Upper lobe of left lung (tissue), 4 donors: ENCODE data around the gene STAG3.

Experiments
- POLR2AphosphoS5 ChIP-seq, 2 donors: sonication (generic); formaldehyde crosslinking; IDR thresholded peaks; one replicate each; pipeline ENCODE4 v1.5.1; 2017; ENCODE audit warnings: antibody characterized with exemption in 2 of 2
- TF ChIP-seq, protein P1 (sequence below), 6 experiments: fragments of 450-650 bp in 4 of 6; fragments of 200-600 bp in 2 of 6; sonication (generic) in 2 of 6; IDR thresholded peaks; one replicate each; pipeline ENCODE4 v1.5.1; 2016 to 2019; ENCODE audit warnings: antibody characterized with exemption in 6 of 6

DNA sequence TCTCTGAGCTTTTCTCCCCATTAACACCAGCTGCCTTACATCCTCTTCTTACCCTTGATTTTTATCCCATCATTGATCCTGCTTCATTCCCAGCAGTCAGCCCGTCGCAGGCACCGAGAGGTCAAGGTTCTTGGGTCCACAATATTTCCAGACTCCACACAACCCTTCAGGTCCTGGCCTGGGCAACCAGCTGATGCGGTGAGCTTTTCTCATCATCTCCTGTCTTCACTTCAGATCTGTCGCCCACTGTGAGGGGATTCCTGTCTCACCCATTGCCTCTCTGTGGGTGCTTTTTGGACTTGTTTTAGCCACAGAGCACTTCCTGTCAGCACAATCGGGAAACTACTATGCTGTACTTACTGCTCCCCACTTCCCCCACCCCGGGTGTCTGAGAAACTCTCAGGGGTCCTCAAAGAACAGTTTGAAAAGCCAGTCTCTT is 33.6 kb downstream of the STAG3 start:
- TF ChIP-seq, protein P1, sequence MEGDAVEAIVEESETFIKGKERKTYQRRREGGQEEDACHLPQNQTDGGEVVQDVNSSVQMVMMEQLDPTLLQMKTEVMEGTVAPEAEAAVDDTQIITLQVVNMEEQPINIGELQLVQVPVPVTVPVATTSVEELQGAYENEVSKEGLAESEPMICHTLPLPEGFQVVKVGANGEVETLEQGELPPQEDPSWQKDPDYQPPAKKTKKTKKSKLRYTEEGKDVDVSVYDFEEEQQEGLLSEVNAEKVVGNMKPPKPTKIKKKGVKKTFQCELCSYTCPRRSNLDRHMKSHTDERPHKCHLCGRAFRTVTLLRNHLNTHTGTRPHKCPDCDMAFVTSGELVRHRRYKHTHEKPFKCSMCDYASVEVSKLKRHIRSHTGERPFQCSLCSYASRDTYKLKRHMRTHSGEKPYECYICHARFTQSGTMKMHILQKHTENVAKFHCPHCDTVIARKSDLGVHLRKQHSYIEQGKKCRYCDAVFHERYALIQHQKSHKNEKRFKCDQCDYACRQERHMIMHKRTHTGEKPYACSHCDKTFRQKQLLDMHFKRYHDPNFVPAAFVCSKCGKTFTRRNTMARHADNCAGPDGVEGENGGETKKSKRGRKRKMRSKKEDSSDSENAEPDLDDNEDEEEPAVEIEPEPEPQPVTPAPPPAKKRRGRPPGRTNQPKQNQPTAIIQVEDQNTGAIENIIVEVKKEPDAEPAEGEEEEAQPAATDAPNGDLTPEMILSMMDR (IDR thresholded peaks at IDR 0.05): no peak
- TF ChIP-seq POLR2AphosphoS5 (IDR thresholded peaks at IDR 0.05): no peak
